Activated naive CD4-positive, alpha-beta T cell treated with anti-CD3 and anti-CD28 coated beads, Interleukin-2, amount 10 ng/mL, durations not matched to agents 5 hours and 36 hours (primary cell): ENCODE data around the gene SMC1A. TPM values are rescaled to one million over a fixed set of nuclear protein-coding genes. Genes with fewer than 3 reads are reported as not detected.

ENCODE experiments used
- microRNA-seq: library from miRNA; unstranded; fragments of <30 nt; microRNA quantifications from one replicate; pipeline ENCODE4 v1.2.0, GENCODE V29; 2022; ENCODE audit warnings: borderline microRNAs expressed, borderline replicate concordance
- total RNA-seq, 2 experiments: library from RNA; stranded (reverse); gene quantifications; one replicate each; pipeline ENCODE4 v1.2.3, GENCODE V29; 2021

Gene SMC1A
- total RNA-seq, result 100 to 1,000 TPM; 111 to 117 TPM

GRCh38 chrX:53422086-53422860, at the start of gene SMC1A:
TSS of gene SMC1A (minus strand) at chrX:53422654. CDS start at chrX:53422600, 54 bp downstream.

DNA sequence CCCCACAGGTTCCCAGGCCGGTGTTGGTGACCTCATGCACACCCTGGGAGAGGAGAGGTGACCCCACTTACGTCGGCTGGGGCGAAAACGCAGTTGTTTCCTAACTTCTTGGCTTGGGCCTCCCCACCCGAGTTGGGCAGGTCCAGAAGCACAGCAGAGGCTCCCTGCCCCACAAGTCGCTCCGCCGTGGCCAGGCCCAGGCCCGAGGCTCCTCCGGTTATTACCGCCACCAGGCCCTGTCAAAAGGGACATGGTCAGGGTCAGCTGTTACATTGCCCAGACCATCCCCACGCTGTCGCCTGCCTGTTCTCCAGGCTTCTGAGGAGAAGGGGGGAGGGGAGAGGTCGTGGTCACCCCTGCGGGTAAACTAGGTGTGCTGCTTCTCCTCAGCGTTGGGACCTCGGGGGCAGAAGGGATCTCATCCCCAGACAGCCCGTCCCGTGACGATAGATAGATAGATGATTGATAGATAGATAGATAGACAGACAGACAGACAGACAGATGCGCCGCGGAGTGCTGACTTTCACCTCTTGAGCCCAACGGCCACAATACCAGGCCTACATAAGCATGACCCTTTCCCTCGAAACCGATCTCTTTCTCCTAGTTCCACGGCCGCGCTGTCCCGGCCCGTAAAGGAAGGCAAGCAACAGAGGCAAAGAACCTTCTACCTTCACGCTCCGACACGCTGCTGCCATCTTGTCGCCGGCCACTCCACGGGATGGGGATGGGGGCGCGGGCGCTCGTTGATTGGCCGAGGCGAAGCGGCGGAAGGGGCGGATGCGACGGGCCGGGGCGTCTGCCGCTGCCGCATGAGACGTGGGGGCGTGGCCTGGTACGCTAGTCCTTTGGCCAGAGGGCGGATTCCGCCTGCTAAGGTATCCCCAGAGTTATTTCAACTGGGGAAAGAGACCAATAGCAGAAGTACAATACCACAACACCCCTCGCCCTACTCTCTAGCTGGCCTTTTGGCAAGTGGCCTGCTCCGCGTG, 11.5 kb upstream of the SMC1A start, which contains the start of gene HSD17B10:
TSS of gene HSD17B10 (minus strand) at position 720 of the 989 bp plus-strand sequence. CDS start at position 695, 25 bp downstream.

GRCh38 chrX:53422861-53423306, 430 bp upstream of the SMC1A start, which contains the start of gene RIBC1:
TSS of gene RIBC1 (plus strand) at chrX:53422873. CDS start at chrX:53426277, 3,404 bp downstream.

Small RNA genes within 50 kb of the gene (microRNA-seq; reads per million reads assigned to microRNA genes)
- not detected for gene MIR6857

Other genes with a start within 250 kb of the SMC1A start
- 10 to 100 TPM; 78.5 to 91.7 TPM for gene KDM5C, start 197.4 kb downstream of the SMC1A start, total RNA-seq
- gene IQSEC2, start 141.1 kb downstream of the SMC1A start, total RNA-seq, result under 1 TPM; 0.08 to 0.14 TPM
- gene RIBC1, start 219 bp upstream of the SMC1A start, total RNA-seq, result 1 to 10 TPM in 1 of 2 experiments, under 1 TPM in 1; 0.88 to 1.3 TPM
- gene HSD17B10, start 11.7 kb upstream of the SMC1A start, total RNA-seq, result 10 to 100 TPM; 57.9 to 61.9 TPM